Ectodermal cell (in vitro differentiated cells): Measurements from ENCODE around the gene MGLL.

Experiments
- H3K27ac ChIP-seq: 2 replicates; pipeline ENCODE4 v1.7.0; 2013; ENCODE audit warnings: mild to moderate bottlenecking, low read depth, low read length; ENCODE audit not compliant: insufficient read depth, poor library complexity, severe bottlenecking
- H3K27me3 ChIP-seq: 2 replicates; pipeline ENCODE4 v1.7.0; 2013; ENCODE audit warnings: mild to moderate bottlenecking, low read length; ENCODE audit not compliant: insufficient read depth, control insufficient read depth, poor library complexity, severe bottlenecking
- H3K36me3 ChIP-seq: one replicate; pipeline ENCODE4 v1.7.0; 2013; ENCODE audit warnings: low read length; ENCODE audit not compliant: control insufficient read depth, insufficient read depth
- H3K4me1 ChIP-seq: one replicate; pipeline ENCODE4 v1.7.0; 2013; ENCODE audit warnings: low read length; ENCODE audit not compliant: control insufficient read depth, insufficient read depth
- H3K4me3 ChIP-seq: 2 replicates; pipeline ENCODE4 v1.7.0; 2013; ENCODE audit warnings: low read depth, low read length, control low read depth; ENCODE audit not compliant: insufficient read depth
- H3K9me3 ChIP-seq: 2 replicates; pipeline ENCODE4 v1.7.0; 2013; ENCODE audit warnings: mild to moderate bottlenecking, low read length, moderate library complexity; ENCODE audit not compliant: control insufficient read depth
- WGBS, 2 experiments: methylation state at CpG; one replicate each; pipeline ENCODE4 v1.1.7; 2013; ENCODE audit warnings: missing lambda C conversion rate in 2 of 2; 5-methylcytosine and 5-hydroxymethylcytosine counted together

The MGLL gene

DNA sequence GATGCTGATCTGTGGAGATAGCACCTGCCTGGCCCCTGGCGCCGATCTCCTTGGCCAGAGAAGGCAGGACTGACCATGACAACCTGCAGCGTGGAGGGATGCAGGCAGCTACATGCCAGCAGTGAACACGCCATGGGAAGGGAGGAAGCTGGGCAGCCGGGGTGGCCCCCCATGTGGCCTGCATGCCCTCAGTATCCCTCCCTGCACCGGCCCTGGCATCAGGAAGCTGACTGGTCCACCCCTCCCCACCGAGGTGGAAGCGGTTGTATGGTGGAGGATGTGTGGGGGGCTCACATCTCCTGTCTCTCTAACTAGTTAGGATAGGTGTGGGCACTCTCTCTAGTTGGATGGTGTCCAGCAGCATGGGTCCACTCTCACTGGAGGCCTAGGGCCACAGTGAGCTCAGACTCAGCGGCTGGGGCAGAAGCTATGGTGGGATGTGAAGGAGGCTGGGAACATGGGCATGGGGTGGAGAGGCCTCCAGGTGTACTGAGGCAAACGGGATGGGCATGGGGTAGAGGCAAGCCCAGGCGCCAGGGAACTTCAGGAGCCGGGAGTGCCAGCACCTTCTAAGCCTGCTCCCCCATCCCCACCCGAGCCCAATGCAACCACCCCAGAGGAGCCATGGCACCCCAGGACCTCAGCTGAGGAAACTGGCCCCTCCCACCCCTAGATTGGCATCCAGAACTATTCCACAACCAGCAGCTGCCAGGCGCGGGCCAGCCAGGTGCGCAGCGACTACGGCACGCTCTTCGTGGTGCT, 151.4 kb downstream of the MGLL start:
- 94 to 95% methylated on average over 20 of the region's 20 CpGs for WGBS, 2 experiments
- Histone ChIP-seq H3K9me3 (no peaks in the 10 kb centered on the region), H3K36me3 (no peaks in the 10 kb centered on the region), H3K4me1 (peaks cover 3% of the 10 kb centered on the region), H3K27me3 (peaks cover 27% of the 10 kb centered on the region), H3K27ac (no peak overlapping the region), H3K4me3 (no peak overlapping the region)

DNA sequence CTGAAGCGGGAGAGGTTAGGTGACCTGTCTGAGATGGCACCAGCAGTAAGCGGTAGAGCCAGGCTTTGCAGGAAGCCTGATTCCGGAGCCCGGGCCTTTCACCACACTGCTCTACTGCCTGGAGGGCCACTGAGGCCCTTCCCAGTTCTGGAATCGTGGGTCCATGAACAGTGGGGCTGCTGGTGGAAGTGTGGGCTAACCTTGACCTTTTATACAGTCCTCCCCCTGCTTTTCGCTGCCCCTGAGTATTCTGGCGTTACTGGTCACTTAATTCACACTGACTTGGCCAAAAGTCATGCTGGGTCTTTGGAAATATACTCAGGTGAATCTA, 152.1 kb downstream of the MGLL start:
- H3K36me3 ChIP-seq = no peaks in the 10 kb centered on the region
- WGBS, 2 experiments = 95% methylated on average over 7 of the region's 7 CpGs
- no peaks in the 10 kb centered on the region for H3K9me3 ChIP-seq
- no peak overlapping the region for H3K4me3 ChIP-seq
- H3K4me1 ChIP-seq = peaks cover 3% of the 10 kb centered on the region
- H3K27ac ChIP-seq = no peak overlapping the region
- H3K27me3 ChIP-seq = peaks cover 27% of the 10 kb centered on the region

DNA sequence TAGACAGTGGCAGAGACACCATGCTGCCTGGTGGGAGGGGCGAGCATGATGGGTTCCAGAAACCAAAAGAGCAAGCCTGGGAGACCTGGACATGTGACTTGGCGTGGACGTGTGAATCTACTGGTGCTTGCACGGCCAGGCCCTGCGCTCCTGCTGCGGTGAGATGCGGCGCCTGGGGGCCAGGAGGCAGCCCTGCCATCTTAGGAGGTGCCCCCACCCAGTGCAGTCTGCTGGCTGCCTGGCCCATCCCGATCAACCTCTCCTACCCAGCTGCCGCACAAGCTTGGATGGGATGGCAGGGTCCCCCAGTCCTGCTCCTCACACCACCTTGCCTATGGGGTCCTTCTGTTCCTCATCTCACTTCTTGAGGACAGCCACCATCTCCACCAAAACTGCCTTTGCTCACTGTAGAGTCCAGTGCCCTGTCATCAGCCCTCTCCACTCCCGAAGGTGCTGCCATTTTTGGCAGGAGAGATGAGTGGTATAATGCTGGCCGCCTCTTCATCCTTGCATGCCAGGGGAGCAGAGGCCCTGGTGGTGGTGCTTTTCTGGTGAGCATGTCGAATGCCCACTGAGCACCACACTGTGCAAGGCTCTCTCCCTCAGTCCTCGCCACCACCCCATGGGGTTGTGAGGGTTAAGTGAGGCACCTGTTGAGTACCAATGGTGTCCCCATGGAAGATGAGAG, 152.6 kb downstream of the MGLL start:
- H3K36me3 ChIP-seq = no peaks in the 10 kb centered on the region
- no peak overlapping the region for H3K27ac ChIP-seq
- WGBS, 2 experiments = 93 to 95% methylated on average over 14 of the region's 14 CpGs
- no peak overlapping the region for H3K4me3 ChIP-seq
- peaks cover 24% of the 10 kb centered on the region for H3K27me3 ChIP-seq
- peaks cover 3% of the 10 kb centered on the region for H3K4me1 ChIP-seq
- no peaks in the 10 kb centered on the region for H3K9me3 ChIP-seq

DNA sequence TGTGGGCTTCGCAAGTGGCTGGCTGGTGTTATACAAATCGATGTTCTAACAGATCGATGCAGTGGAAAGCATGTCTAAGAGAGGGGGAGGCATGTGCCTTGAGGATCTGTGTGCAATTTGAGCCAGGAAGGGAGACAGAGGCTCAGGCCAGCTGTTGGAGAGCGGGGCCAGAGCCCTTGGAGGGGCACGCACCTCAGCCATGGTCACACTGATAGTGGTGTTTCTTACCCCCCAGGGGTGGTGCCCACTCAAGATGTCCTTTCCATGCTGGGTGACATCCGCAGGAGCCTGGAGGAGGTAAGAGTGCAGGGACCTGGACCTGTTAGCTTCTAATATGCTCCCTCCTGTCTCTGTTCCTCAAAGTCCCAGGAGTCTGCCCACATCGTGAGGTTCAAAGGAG, 153.4 kb downstream of the MGLL start:
- Histone ChIP-seq H3K4me3 (no peak overlapping the region), H3K9me3 (no peaks in the 10 kb centered on the region), H3K36me3 (no peaks in the 10 kb centered on the region), H3K27ac (no peak overlapping the region), H3K4me1 (peaks cover 2% of the 10 kb centered on the region), H3K27me3 (peaks cover 17% of the 10 kb centered on the region)
- 96% methylated on average over 7 of the region's 7 CpGs for WGBS, 2 experiments

DNA sequence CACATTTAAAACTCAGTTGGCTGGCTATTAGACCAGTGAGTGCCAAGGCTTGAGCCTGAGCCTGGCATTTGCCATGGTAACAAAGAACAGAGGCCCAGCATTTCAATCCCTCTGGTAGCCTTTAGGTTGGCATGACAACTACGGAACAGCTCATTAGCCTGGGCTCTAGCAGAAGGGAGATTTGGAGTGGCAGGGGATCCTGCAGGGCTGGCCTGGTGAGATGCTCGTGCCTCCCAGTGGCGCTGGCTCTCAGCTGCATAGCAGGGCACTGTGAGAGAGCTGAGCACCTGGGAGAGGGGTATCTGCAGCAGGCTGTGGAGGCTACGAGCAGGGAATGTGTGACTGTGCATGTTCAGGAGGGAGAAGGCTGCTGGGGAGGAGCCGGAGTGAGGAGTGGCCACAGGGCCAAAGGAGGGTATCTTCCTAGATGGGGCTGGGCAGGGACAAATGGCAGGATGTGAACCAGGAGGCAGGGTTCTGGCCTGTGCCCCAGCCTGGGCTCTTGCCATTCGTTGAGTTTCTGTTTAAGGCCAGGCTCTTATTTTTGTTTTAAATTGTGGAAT, 155.1 kb downstream of the MGLL start:
- no peak overlapping the region for H3K27ac ChIP-seq
- no peaks in the 10 kb centered on the region for H3K4me1 ChIP-seq
- H3K9me3 ChIP-seq = no peaks in the 10 kb centered on the region
- H3K27me3 ChIP-seq = peaks cover 7% of the 10 kb centered on the region
- no peak overlapping the region for H3K4me3 ChIP-seq
- WGBS, 2 experiments = 86 to 90% methylated on average over 6 of the region's 6 CpGs
- H3K36me3 ChIP-seq = no peaks in the 10 kb centered on the region

DNA sequence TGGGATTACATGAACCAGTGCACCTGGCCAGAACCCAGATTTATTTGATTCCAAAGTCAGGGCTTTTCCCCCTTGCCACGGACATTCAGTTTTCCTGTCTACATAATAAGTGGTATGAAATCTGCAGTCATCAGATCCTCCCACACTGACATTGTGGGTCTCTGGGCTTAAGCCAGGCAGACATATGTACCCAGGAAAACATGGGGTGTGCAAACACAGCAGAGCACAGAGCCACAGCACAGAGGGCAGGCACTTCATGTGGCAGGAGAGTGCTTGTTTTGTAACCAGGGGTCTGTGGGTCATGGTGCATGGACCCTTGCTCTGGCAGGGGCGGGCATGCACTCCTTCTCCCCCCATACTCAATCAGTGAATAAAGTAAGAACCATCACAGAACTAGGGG, 155.6 kb downstream of the MGLL start:
- peaks cover 1% of the 10 kb centered on the region for H3K27me3 ChIP-seq
- H3K4me1 ChIP-seq = no peaks in the 10 kb centered on the region
- H3K9me3 ChIP-seq = no peaks in the 10 kb centered on the region
- no peak overlapping the region for H3K27ac ChIP-seq
- 88 to 92% methylated on average over 2 of the region's 2 CpGs for WGBS, 2 experiments
- H3K36me3 ChIP-seq = no peaks in the 10 kb centered on the region
- H3K4me3 ChIP-seq = no peak overlapping the region

DNA sequence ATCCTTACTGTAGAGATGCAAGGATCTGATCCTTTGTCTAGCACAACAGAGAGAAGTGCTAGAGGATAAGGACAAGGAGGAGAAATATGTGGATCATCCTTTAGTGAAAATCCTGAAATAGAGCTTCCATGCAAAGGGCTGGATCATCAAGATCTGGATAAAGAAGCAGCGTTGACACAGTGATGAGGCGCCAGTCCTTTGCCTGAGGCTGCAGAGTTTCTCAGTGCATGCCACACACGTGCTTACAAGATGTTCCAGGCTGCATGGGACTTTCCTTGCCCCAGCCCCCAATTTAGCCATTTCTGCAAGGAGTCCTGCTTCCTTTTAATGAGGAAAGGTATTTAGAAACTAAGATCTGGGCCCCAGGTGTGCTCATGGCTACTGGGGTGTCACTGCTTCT, 156.7 kb downstream of the MGLL start:
- no peaks in the 10 kb centered on the region for H3K4me1 ChIP-seq
- no peak overlapping the region for H3K27ac ChIP-seq
- no peaks in the 10 kb centered on the region for H3K36me3 ChIP-seq
- no peaks in the 10 kb centered on the region for H3K27me3 ChIP-seq
- no peak overlapping the region for H3K4me3 ChIP-seq
- H3K9me3 ChIP-seq = no peaks in the 10 kb centered on the region
- 94 to 95% methylated on average over 3 of the region's 3 CpGs for WGBS, 2 experiments

DNA sequence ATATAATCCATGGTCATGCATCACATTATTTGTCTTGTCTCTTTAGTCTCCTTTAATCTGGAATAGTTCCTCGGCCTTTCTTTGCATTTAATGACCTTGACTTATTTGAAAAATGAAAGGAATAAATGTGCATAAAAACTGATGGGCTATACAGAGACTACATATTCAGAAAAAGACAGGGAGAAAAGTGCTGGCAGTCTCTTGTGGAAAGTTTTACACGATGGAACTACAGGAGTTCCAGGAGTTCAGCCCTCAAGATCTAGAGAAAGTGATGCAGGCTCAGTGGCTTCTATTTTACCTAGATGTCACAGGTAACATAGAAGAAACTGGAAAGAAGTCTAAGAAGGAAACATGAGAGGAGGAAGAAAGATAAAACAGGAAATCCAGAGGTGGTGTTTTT, 157.2 kb downstream of the MGLL start:
- Histone ChIP-seq H3K27ac (no peak overlapping the region), H3K9me3 (no peaks in the 10 kb centered on the region), H3K27me3 (no peaks in the 10 kb centered on the region), H3K36me3 (no peaks in the 10 kb centered on the region), H3K4me3 (no peak overlapping the region), H3K4me1 (no peaks in the 10 kb centered on the region)
- WGBS, 2 experiments = 87 to 96% methylated on average over 2 of the region's 2 CpGs

DNA sequence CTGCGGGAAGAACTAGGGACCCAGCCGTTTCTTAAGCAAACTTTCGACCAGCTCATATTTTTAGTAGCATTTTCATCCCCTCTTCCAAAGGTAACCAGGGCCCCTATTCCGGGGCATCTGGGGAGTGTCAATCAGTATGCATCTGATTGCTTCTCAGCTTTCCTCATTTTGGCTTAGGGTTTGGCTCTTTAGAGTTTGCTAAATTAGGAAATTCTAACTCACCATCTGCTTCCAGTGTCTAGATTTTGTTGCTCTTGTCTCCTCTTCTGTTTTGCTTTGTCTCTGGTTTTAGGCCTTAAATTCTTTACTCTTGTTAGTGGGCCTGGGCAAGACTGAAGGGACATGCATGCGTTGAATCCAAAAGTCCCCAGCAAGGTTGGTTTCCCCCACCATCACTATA, 159.2 kb downstream of the MGLL start:
- no peaks in the 10 kb centered on the region for H3K36me3 ChIP-seq
- H3K4me3 ChIP-seq = no peak overlapping the region
- 94 to 96% methylated on average over 5 of the region's 5 CpGs for WGBS, 2 experiments
- H3K27me3 ChIP-seq = no peaks in the 10 kb centered on the region
- no peaks in the 10 kb centered on the region for H3K4me1 ChIP-seq
- H3K9me3 ChIP-seq = no peaks in the 10 kb centered on the region
- H3K27ac ChIP-seq = no peak overlapping the region

DNA sequence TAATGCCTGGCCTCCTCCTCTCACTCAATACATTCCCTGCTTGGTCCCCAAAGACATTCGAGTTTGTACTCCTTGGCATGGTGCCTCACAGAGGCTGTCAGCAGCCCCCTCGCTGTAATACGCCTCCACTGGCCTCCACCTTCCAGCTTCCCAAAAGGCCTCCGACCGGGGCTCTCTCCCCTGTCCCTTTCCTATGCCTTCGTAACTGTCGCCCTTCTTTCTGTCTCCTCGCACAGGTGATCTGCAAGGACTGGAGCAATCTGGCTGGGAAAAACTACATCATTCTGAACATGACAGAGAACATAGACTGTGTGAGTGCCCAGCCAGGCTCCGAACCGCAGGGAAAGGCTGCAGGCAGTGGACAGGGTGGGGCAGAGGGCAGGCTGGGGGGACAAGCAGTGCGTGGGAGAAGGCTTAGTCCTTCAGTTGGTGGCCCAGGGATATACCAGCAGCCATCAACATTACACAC, 160.3 kb downstream of the MGLL start:
- H3K27ac ChIP-seq = no peak overlapping the region
- no peaks in the 10 kb centered on the region for H3K4me1 ChIP-seq
- no peak overlapping the region for H3K4me3 ChIP-seq
- no peaks in the 10 kb centered on the region for H3K27me3 ChIP-seq
- no peaks in the 10 kb centered on the region for H3K36me3 ChIP-seq
- H3K9me3 ChIP-seq = no peaks in the 10 kb centered on the region
- WGBS, 2 experiments = 89 to 91% methylated on average over 11 of the region's 11 CpGs
